Smooth muscle cell of the pulmonary artery (primary cell): Measurements from ENCODE around the gene CAB39L. TPM values are rescaled to one million over a fixed set of nuclear protein-coding genes. Genes with fewer than 3 reads are reported as not detected.

Experiments used
- total RNA-seq: library from RNA; depleted of rRNA; stranded (reverse); fragments of >200 nt; gene quantifications from 2 replicates; pipeline ENCODE4 v1.2.3, GENCODE V29; 2014

CAB39L gene
- 5.7 and 6.7 TPM in 2 replicates for total RNA-seq

DNA sequence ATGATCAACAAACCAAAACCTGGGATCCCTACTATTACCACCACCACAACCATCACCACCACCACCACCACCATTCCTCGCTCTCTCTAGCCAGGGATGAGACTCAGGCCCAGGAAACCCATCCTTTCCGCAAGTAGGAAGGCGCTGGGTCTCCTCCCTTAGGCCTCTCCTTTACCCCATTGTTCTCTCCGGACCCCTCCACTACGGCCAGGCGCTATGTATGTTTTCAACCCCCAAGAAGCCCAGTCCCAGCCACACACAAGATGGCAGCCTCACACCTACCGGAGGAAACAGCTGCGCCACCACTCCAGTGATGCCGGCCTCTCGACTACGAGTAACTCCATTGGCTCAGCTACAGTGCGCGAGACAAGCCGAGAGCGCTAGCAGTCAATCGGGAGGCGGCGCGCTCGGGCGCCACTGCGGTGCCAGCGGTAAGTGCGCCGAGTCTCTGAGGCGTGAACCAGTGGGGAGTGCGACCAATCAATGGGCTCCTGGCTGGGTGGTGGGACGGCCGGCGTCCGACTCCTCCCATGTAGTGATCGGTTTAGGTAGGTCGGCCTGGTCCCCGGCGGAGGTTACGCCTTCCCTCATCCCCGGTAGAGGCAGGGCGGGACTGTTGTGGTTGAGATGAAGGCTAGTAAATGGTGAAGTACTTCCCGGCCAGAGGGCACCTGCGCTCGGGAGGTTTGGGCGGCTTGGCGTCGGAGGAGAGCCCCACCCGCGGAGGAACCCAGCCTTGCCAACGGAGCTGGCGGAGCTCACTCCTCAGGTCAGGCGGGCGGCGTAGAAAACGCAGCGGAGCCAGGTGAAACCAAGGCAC is at the start of gene CAB39L, which contains the start of gene SETDB2:
TSS of gene CAB39L (minus strand) at position 361 of the 820 bp plus-strand sequence. CDS start 61,154 bp downstream, outside the sequence.
TSS of gene SETDB2 (plus strand) at position 571 of the 820 bp plus-strand sequence. CDS start 7,620 bp downstream, outside the sequence.

Other genes starting within 250 kb of the CAB39L start
- gene MLNR, start 223.7 kb downstream of the CAB39L start, total RNA-seq = not detected in 2 replicates
- gene CDADC1, start 196.1 kb downstream of the CAB39L start, total RNA-seq = 4.4 and 5.7 TPM in 2 replicates
- 6.9 and 7.8 TPM in 2 replicates for gene SETDB2, start 210 bp upstream of the CAB39L start, total RNA-seq
- 14.5 and 16.5 TPM in 2 replicates for gene PHF11, start 51.9 kb upstream of the CAB39L start, total RNA-seq
- 19.9 and 24.7 TPM in 2 replicates for gene RCBTB1, start 141.5 kb upstream of the CAB39L start, total RNA-seq
- gene ARL11, start 184.4 kb upstream of the CAB39L start, total RNA-seq = not detected in 2 replicates
- 41.4 and 47.2 TPM in 2 replicates for gene EBPL, start 247.4 kb upstream of the CAB39L start, total RNA-seq